GM12865 (cell line): ENCODE results near the gene SLC1A6.
"Not testable (repeated sequence)": the region's sequence is repeated elsewhere in the genome, so short reads cannot be mapped to it uniquely, and the experiment has no call there.

Experiments used
- DNase-seq: peaks from one replicate; pipeline ENCODE4 v3.0.0; 2010; ENCODE audit warnings: low read depth
- H3K4me3 ChIP-seq: 2 replicates; pipeline ENCODE4 v1.5.1; 2011; ENCODE audit warnings: mild to moderate bottlenecking, low read depth, low read length, control low read depth
- TF ChIP-seq, protein P1 (sequence below): IDR thresholded peaks from 2 replicates; pipeline ENCODE4 v1.5.1; 2011; ENCODE audit warnings: low read length, control low read depth, low read depth, inconsistent platforms; ENCODE audit not compliant: insufficient read depth; ENCODE audit errors: missing control alignments

The SLC1A6 gene

GRCh38 chr19:14959263-14959662 is 20.4 kb downstream of the SLC1A6 start:
- DNase-seq: no peak
- TF ChIP-seq, protein P1, sequence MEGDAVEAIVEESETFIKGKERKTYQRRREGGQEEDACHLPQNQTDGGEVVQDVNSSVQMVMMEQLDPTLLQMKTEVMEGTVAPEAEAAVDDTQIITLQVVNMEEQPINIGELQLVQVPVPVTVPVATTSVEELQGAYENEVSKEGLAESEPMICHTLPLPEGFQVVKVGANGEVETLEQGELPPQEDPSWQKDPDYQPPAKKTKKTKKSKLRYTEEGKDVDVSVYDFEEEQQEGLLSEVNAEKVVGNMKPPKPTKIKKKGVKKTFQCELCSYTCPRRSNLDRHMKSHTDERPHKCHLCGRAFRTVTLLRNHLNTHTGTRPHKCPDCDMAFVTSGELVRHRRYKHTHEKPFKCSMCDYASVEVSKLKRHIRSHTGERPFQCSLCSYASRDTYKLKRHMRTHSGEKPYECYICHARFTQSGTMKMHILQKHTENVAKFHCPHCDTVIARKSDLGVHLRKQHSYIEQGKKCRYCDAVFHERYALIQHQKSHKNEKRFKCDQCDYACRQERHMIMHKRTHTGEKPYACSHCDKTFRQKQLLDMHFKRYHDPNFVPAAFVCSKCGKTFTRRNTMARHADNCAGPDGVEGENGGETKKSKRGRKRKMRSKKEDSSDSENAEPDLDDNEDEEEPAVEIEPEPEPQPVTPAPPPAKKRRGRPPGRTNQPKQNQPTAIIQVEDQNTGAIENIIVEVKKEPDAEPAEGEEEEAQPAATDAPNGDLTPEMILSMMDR: no peak
- no peak overlapping the region for H3K4me3 ChIP-seq

DNA sequence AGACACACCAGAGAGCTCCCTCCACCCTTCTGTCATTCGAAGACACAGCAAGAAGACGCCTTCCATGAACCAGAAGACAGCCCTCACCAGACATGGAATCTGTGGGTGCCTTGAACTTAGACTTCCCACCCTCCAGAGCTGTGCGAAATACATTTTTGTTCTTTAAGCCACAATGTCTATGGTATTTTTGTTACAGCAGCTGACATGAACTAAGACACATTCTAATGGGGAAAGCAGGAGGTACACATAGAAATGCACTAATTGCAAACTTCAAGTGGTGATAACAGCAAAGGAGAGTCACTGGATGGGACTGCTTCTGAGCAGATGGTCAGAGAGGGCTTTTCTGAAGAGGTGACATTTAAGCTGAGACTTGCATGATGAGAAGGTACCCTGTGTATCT is 22.2 kb downstream of the SLC1A6 start:
- DNase-seq: no peak
- H3K4me3 ChIP-seq: no peak overlapping the region
- TF ChIP-seq, protein P1: no peak

GRCh38 chr19:14954071-14954655 is 25.5 kb downstream of the SLC1A6 start:
- TF ChIP-seq, protein P1: no peak
- H3K4me3 ChIP-seq: no peak overlapping the region
- peak; percentile 5 for DNase-seq

DNA sequence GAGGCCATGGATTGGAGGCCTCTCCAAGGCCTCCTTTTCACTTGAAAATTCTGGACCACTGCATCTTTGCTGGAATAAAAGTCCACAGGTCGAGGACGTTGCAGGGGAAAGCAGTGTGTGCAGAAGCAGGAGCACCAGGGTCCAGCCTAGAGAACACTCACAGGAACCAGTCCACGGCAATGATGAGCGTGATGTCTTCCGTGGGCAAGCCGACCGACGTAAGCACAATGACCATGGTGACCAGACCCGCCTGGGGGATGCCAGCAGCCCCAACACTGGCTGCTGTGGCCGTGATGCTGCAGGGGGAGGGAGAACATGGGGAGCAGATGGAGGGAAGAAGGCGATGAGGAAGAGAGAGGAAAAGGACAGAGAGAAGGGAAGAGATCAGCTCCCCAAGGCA is 26.9 kb downstream of the SLC1A6 start:
- H3K4me3 ChIP-seq: no peak overlapping the region
- DNase-seq: no peak
- TF ChIP-seq, protein P1: no peak

GRCh38 chr19:14950421-14950820 is 29.2 kb downstream of the SLC1A6 start:
- TF ChIP-seq, protein P1: no peak
- no peak for DNase-seq
- H3K4me3 ChIP-seq: no peak overlapping the region

DNA sequence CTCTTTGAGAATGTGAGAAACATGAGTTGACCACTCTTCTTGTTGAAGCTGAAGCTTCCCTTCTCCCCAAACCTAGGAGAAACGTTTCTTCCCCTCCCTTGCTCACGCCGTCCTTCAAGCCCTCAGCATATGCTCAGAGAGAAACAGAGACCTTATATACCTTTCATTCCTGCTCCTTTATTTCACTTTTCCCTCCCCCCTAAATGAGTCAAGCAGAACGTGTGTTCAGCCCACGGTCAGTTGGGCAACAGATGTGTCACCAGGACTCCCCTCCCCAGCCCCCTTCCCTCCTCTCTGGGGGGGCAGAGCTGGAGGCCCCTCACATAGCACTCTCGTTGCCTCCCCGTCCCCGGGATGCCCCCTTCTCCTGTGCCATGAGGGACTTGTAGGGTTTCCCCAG is 29.8 kb downstream of the SLC1A6 start:
- H3K4me3 ChIP-seq: no peak overlapping the region
- no peak for DNase-seq
- TF ChIP-seq, protein P1: no peak

DNA sequence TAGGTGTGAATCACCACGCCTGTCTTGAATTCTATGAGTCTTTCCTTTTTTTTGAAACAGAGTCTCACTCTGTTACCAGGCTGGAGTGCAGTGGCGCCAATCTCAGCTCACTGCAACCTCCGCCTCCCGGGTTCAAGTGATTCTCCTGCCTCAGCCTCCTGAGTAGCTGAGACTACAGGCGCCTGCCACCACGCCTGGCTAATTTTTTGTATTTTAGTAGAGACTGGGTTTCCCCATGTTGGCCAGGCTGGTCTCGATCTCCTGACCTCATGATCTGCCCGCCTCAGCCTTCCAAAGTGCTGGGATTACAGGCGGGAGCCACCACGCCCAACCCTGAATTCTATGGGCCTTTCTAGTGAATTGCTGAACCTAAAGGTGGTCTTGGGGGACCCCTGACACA is 30.3 kb downstream of the SLC1A6 start:
- not testable (repeated sequence) for H3K4me3 ChIP-seq, DNase-seq

- TF ChIP-seq, protein P1: no peak
- no peak for DNase-seq
- H3K4me3 ChIP-seq: no peak overlapping the region
Observed at GRCh38 chr19:14944456-14944855, 35.2 kb downstream of the SLC1A6 start.
